HG02678 (cell line): ENCODE measurements around the gene LHFPL2.

Source experiments
- ATAC-seq: cut with Tn5 transposase; IDR thresholded peaks from one replicate; pipeline ENCODE4 v1.9.1; 2021; ENCODE audit warnings: mild to moderate bottlenecking, moderate library complexity; ENCODE audit not compliant: unreplicated experiment

Gene LHFPL2

DNA sequence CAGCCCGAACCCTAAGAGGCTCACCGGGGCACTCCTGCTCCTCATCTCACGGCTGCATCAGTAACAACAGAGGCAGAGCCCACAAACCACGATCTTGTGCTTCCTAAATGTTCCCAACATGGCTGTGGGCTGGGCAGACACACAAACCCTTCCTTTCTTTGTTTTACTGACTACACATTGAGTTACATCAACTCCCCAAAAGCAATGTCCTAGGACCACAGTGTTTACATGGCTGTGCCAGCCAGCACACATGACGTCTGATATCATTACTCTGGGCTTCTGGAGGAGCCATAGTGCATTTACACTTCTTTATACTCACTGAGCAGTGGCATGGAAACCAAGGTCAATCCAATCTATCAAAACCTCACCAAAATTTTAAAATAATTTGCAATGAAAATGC lies 101.4 kb downstream of the LHFPL2 start:
- no peak for ATAC-seq

DNA sequence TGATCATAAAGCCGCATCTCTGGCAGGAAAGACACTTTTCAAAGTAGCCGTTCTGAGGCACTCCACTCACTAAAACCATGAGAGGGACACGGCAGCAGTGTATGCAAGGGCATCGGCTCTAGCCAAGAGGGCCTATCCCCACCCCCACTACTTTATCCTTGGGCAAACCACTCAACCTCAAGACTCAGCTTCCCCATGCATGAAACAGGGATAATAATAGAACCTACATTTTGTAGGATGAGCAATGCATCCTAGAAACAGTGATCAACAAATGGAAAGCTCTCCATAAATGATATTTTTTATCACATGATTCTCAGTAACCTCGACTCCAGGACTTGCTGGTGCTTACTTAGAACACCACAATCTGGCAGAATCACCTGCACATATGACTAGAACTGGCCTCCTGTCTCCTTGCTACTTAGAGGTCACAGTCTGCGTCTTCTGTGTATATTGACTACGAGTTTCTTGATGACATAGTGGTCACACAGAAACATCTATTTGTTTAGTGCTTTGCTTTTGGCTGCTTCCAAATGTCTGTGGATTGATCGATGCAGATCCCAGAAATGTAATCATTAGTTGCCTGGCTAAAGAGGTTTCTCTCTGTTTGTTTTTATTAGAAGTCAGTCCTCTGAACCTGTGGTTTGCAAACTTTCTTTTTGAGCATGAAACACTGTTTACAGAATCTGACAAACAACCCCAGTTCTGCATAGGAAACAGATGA lies 102.1 kb downstream of the LHFPL2 start:
- ATAC-seq: no peak

GRCh38 chr5:78545406-78545805 lies 103.2 kb downstream of the LHFPL2 start:
- no peak for ATAC-seq

GRCh38 chr5:78544561-78545201 lies 103.9 kb downstream of the LHFPL2 start:
- ATAC-seq: no peak

DNA sequence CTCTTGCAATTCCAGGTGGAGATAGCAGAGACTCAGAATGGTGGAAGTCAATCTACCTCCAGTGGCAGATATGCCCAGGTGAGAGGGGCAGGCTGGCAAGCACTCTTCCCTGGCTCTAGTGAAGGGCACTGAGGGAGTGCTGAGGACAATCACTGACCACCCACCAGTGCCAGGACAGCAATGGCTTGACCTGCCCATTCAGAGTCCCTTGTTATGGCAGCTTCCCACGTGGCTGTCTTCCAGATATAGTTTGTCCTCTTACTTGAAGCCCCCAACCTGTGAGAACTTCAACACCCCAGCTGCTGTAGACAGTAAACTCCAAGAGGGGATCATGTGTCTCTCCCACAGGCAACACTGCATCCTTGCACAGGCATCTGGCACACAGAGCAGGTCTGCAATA lies 104.7 kb downstream of the LHFPL2 start:
- no peak for ATAC-seq

DNA sequence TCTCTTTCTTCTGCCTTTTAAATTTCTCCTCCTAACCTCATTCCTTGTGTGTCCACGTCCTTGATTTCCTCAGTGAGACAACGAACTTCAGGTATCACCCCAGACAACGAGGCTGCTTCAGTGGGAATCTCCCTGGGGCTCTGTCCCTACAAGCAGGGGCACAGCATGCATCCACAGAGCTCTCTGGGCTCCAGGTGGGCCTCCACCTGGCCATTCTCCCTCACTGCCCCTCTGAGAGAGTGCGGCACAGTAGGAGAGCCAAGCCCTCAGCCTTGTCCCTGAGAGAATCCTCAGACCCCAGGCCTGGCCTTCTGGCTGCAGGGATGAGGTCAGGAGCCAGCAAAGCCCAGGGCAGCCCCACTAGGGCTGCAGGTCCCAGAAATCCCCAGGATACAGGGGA lies 105.3 kb downstream of the LHFPL2 start:
- ATAC-seq: no peak

GRCh38 chr5:78542321-78542840 lies 106.2 kb downstream of the LHFPL2 start:
- ATAC-seq: no peak

DNA sequence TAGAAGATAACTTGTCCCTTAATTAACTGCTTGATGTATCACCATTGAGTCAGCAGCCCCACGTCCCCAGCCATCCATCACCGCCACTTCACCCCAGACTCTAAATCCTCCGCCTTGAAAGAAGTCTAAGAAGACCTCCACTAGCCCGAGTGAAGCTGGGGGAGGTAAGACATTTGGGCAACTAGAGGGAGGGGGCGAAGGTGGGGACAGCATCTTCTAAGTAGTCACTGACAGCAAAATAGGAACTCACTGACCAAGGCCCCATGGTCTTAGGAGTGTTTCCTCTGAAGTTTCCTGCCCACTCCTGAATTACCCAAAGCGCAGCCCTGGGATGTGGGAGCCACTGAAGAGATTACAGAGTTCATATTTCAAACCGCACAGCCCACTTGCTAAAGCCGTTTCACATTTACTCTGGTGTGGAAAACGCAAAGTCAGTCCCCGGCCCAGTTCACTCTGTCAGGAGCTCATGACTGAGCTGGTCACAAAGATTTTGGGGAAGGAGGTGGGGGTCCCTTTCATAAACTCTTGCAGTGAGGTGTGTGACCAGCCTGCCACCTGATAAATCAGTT lies 107.4 kb downstream of the LHFPL2 start:
- ATAC-seq: no peak

DNA sequence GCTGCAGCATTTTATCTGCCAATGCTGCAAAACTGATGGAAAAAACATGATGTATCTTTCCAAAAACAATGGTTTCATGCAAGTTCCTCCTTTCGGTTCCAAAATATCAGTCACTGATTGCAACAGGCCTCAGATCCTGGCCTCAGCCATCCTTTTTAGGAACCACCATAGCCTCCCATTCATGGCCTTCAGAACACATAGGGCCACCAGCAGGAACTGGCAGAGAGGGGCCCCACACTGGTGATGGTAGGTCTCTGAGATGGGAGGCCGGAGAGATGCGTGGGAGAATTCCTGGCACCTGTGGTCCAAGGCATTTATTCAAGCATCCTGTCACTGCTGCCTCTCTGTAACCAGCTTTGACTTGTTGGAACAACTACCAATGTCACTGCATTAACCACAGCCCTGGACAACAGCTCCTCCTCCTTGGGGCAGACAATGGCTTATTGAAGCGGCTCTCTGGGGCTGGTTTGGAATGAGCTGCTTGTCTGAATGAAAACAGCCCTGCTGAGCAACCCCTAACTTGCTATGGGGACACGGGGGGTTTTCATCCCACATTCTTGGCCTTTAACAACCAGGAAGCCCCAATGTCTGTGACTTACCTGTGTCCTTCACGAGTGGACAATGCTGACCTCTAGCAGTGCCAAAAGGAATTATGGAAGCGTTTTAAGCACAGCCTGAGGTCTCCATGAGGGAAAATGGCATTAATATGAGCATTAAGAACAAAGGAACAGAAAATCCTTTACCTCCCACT lies 108.1 kb downstream of the LHFPL2 start:
- no peak for ATAC-seq

DNA sequence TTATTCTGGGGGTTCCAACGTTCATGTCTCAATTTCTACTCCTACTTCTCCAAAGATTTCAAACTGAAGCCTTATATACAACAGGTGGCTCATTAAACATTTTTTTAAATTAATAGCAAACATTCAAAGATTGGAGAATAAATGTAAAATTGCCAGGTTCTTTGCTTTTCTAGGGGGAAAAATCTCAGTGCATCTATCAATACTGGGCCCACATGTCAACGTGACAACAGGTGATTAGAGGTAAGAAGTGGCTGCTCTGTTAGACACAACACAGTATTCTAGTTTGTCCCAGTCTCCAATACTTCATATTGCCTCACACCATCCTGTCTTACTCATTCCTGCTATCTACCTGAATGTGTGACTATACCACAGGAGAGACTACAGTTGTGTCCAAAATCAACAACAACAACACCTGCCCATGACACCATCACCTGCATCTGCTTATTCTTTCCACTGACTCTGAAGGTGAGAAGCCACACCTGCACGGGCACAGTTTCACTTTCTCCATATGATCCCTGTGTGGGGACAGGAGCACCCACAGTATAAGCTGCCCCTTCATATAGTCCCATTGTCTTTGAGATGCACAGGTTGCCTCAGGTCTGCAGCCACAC lies 110.2 kb downstream of the LHFPL2 start:
- no peak for ATAC-seq

GRCh38 chr5:78537821-78538220 lies 110.8 kb downstream of the LHFPL2 start:
- no peak for ATAC-seq

- ATAC-seq: no peak
Measured at GRCh38 chr5:78537411-78537810, 111.2 kb downstream of the LHFPL2 start.

- ATAC-seq: no peak
Measured at GRCh38 chr5:78536661-78537196, 111.8 kb downstream of the LHFPL2 start.

- no peak for ATAC-seq
Measured at GRCh38 chr5:78534905-78535200, 113.7 kb downstream of the LHFPL2 start.

DNA sequence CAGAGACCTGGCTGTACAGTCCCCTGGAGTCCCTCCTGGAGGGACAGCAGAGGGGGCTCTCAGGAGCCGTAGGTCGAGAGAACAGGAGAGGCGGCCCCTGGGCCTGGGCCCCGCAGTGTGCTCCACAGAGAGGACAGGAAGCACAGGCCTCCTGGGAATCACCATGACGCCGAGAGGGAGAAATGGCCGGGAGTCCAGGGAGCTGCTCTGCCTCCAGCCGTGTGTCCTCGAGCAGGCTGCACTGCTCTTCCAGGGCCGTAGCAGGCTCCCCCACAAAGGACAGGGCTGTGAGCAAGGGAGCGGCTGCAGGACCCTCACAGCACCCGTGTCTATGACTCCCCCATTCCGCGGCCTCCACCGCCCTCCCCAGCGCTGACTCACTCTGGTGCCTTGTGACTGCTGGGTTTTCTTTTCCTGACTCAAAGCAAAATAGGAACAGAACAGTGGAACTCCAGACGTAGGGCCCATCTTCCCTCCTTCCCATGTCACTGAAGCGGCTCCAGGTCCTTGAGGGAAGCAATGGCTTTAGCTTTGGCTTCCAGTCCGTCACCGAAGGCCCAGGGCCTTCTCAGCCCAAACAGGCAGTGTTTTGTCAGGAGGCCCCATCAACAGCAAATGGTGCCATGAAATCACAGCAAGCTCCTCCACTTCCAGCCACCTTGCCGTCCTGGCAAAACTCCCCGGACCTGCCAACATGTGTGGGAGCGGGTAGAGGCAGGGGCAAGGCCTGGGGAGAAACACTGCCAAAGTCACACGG lies 114.2 kb downstream of the LHFPL2 start:
- ATAC-seq: no peak

DNA sequence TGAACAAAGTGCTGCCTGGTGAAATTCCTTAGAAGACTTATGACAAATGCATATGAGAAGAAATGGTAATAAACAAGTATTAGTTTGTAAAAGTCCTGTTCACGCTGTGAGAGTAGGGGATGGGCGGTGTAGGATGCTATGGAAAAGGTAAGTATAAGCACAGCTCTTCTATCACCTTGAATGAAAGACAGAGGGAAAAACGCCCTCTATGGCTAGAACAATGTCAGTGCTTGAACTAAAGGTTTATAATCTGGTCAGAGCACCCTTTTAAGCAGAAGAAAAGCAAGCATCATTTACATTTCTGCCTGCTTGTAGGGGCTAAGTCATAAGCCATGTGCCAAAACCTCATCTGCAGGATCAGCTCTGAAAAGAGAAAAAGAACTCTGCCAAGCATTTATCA lies 115.2 kb downstream of the LHFPL2 start:
- ATAC-seq: no peak

- ATAC-seq: no peak
Measured at GRCh38 chr5:78530342-78531096, 118.1 kb downstream of the LHFPL2 start.

GRCh38 chr5:78527925-78528324 lies 120.6 kb downstream of the LHFPL2 start:
- ATAC-seq: no peak

DNA sequence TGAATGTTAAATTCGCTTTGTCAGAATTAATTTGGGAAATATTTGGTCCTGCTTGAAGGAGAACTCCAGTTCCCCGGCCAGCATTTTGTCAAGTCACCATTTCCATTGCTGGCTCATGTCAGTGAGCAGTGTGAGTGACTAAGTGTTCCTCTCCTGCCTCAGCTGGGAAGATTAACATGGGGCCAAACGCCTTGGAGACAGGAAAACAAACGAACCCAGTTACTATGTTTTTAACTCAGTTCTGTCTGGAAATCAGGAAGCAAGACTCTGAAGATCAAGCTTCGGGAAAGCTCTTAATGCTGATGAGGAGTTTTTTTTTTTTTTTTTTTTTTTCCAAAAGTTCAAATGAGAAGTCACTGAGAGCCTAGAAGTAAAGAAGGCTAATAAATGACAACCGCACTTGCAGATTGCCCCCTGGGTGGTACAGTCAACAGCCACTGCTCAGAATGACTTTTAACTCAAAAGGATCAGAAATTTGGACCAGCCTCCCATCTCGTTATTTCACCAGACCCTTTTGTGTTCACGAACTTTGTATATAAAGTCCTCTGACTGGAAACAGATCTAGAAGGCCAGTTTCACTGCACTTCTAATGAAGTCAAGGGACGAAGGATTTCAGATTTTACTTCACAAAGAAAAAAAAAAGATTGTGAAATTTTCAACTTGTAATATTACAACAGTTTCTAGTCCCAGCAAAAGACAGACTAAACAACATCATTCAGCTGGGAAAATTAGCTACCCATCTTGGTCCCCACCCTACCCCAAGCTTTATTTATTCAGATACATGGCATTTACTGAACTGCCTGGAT lies 121.3 kb downstream of the LHFPL2 start:
- ATAC-seq: no peak
